ENCODE results near the gene COX17. TPM values are rescaled to one million over a fixed set of nuclear protein-coding genes. Genes with fewer than 3 reads are reported as not detected.

Gene COX17
- total RNA-seq, 1 donor from 2014 or later, result 177 TPM

- DNase-seq, result no peak
- intact Hi-C loops (cut with micrococcal nuclease), result no loop called here
- no peak for ATAC-seq
Measured at GRCh38 chr3:119677641-119677934, 382 bp upstream of the COX17 start.

GRCh38 chr3:119676020-119676419 lies 1.2 kb downstream of the COX17 start:
- DNase-seq (no peak), ATAC-seq (peak; percentile 4)
- intact Hi-C loops (cut with micrococcal nuclease), result no loop called here

- ATAC-seq (no peak), DNase-seq (no peak)
- intact Hi-C loops (cut with micrococcal nuclease), result no loop called here
Measured at GRCh38 chr3:119675188-119675874, 1.9 kb downstream of the COX17 start.

- DNase-seq (peak; percentile 35), ATAC-seq (no peak)
- intact Hi-C loops (cut with micrococcal nuclease), result no loop called here
Measured at GRCh38 chr3:119673875-119674274, 3.3 kb downstream of the COX17 start.

- DNase-seq (no peak), ATAC-seq (peak; percentile 40)
- intact Hi-C loops (cut with micrococcal nuclease), result no loop called here
Measured at GRCh38 chr3:119672776-119673175, 4.4 kb downstream of the COX17 start.

GRCh38 chr3:119669906-119670570 lies 7.2 kb downstream of the COX17 start:
- no peak for ATAC-seq
- DNase-seq, result no peak
- intact Hi-C loops (cut with micrococcal nuclease), result no loop called here

GRCh38 chr3:119665954-119666559 lies 11.1 kb downstream of the COX17 start:
- intact Hi-C loops (cut with micrococcal nuclease), result no loop called here
- ATAC-seq, result peak; percentile 46
- DNase-seq, result no peak

- intact Hi-C loops (cut with micrococcal nuclease), result no loop called here
- DNase-seq, result no peak
- peak; percentile 5 for ATAC-seq
Measured at GRCh38 chr3:119664850-119665379, 12.3 kb downstream of the COX17 start.

- ATAC-seq (no peak), DNase-seq (no peak)
- intact Hi-C loops (cut with micrococcal nuclease), result no loop called here
Measured at GRCh38 chr3:119664370-119664769, 12.8 kb downstream of the COX17 start.

GRCh38 chr3:119663885-119664284 lies 13.3 kb downstream of the COX17 start:
- ATAC-seq (no peak), DNase-seq (no peak)
- intact Hi-C loops (cut with micrococcal nuclease), result no loop called here

GRCh38 chr3:119662604-119663373 lies 14.4 kb downstream of the COX17 start:
- intact Hi-C loops (cut with micrococcal nuclease), result no loop called here
- ATAC-seq (no peak), DNase-seq (no peak)

GRCh38 chr3:119660474-119661440 lies 16.4 kb downstream of the COX17 start, which contains the start of gene POPDC2:
TSS of gene POPDC2 (minus strand) at chr3:119660589. CDS start at chr3:119660423, 166 bp downstream.
- ATAC-seq, result peak; percentile 86

GRCh38 chr3:119659606-119660291 lies 17.5 kb downstream of the COX17 start:
- DNase-seq (peak; percentile 35), ATAC-seq (peak; percentile 25)
- intact Hi-C loops (cut with micrococcal nuclease), result no loop called here

More at GRCh38 chr3:119660474-119661440, 16.4 kb downstream of the COX17 start, which contains the start of gene POPDC2:
- peak; percentile 52 for DNase-seq
- intact Hi-C loops (cut with micrococcal nuclease), result no loop called here

GRCh38 chr3:119658994-119659393 lies 18.2 kb downstream of the COX17 start:
- intact Hi-C loops (cut with micrococcal nuclease), result no loop called here
- ATAC-seq (peak; percentile 40), DNase-seq (no peak)

- intact Hi-C loops (cut with micrococcal nuclease), result no loop called here
- ATAC-seq, result no peak
- no peak for DNase-seq
Measured at GRCh38 chr3:119657887-119658702, 19.1 kb downstream of the COX17 start.

- ATAC-seq, result no peak
- DNase-seq, result no peak
- intact Hi-C loops (cut with micrococcal nuclease), result no loop called here
Measured at GRCh38 chr3:119653876-119654275, 23.3 kb downstream of the COX17 start.
